HG03571 (cell line): ENCODE data around the gene IGFL4.
A peak's percentile ranks its signal among the peaks of the same experiment; 100 is the strongest.

Experiments
- ATAC-seq: cut with Tn5 transposase; IDR thresholded peaks from one replicate; pipeline ENCODE4 v1.9.1; 2021; ENCODE audit not compliant: unreplicated experiment

IGFL4 gene

DNA sequence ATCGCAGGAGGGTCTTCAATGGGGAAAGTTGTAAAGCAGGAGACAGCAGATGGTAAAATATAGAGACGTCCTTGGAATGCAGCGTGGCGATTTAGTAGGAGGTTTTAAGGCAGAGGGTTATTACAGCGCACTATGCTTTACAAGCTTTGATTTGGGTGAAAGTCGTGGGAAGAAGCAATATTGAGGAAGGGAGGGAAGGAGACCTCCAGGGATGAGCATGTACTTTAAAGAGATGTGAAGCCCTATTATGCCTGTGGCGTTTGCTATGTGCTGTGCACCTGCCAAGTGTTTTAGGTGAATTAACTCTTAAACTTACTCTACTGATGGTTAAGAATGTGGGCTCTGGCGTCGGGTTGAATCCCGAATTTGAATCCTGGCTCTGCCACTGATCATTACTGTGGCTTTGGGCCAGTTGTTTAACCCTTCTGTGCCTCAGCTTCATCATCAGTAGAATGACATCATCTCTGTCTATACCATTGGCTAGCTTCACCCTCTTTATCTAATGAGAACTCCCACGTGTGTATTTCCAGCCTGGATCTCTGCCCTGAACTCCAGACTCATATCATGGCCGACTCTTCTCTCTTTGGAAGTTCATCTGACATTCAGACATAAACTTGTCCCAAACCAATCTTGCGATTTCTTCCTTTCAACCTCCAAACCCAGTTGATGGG is 45.0 kb downstream of the IGFL4 start:
- ATAC-seq: no peak

DNA sequence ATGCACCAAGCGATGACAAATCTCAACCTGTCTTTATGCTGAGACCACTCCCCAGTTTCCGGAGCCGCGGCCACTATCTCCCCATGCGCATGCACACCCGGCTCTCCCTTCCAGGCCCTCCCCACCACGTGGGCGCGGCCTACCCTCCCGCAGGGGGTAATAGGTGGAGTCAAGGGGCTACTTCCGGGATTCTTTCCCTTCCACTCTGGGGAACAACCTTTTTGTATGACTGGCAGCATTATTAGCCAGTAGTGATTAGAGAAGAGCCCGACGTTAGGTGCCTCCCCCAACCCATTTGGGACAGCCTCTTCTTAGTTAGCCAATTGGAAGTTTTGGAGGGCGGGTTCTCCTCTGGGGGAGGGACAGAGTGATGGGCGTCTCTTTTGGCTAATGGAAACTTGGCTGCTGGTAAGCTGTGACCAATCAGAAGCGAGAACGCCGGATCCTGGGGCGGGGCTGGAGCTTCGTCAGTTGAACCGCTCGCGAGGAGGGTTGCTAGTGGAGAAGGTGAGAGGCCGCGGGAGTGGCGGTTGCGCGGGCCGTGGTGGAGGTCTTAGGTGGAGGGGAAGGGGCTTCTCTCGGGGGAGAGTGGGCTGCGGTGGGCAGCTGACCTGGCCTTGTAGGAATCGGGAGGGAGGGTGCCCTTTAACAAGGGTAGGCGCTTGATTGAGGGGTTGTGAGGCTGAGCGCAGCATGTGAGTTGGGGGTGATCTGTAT is 45.6 kb downstream of the IGFL4 start, which contains the start of gene CCDC61:
Gene CCDC61 (plus strand): TSS at position 470 of the 717 bp plus-strand sequence. CDS start 7,552 bp downstream, outside the sequence.
- peak; percentile 93 for ATAC-seq

DNA sequence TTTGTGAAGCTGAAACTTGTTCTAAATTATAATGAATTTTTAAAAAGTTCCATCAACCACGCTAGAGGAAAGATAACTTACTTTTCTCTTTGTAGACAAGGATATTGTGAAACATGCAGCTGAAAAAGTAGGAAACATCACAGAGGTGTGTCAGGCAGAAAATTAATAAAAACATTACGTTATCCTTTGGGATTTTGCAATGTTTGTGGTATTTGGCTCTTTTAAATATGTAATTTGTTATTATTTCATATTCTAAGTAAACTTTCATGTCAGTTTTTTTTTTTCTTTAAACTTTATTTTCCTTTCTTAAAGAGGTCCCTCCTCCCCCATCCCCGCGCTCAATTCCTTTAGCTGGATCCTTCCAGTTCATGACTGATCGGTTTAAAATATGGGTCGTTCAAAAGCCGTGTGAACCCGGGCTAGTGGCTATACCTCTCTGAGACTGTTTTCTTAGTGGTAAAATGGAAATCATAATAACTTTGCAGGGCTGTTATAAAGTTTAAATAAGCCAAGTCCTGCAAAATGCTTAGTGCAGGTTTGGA is 46.3 kb downstream of the IGFL4 start:
- ATAC-seq: peak; percentile 8

DNA sequence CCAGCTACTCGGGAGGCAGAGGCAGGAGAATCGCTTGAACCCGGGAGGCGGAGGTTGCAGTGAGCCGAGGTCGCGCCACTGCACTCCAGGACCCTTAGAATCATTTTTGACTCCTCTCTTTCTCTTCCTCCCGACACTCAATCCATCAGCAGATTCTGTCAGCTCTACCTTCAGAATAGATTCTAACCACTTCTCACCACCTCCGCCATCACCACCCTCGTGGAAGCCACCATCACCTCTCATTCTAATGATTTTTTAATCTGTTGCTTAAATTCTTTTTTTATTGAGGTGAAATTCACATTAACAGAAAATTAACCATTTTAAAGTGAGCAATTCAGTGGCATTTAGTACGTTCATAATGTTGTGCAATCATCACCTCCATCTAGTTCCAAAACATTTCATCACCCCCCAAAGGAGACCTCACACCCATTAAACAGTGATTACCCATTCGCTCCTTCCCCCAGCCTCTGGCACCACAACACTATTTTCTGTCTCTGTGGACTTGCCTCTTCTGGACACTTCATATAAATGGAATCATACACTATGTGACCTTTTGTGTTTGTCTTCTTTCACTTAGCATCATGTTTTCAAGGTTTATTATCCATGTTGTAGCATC is 50.6 kb downstream of the IGFL4 start:
- ATAC-seq: no peak
